GM23338 (cell line): ENCODE results near the gene MTF1. TPM values are rescaled to one million over a fixed set of nuclear protein-coding genes. Genes with fewer than 3 reads are reported as not detected.

Experiments
- ATAC-seq: fragments of 200-7000 bp; cut with Tn5 transposase; 3 replicates; pipeline ENCODE4 v1.9.1; 2020
- DNase-seq: peaks from one replicate; pipeline ENCODE4 v3.0.0-alpha.2; 2015; ENCODE audit warnings: low spot score
- H2AFZ ChIP-seq: fragments of 200-600 bp; sonication (generic); 2 replicates; pipeline ENCODE4 v1.8.0; 2016; ENCODE audit warnings: antibody characterized with exemption, mild to moderate bottlenecking, moderate library complexity
- H3F3A ChIP-seq: fragments of 200-600 bp; sonication (generic); replicated peaks from 2 replicates; pipeline ENCODE4 v1.8.0; 2017; ENCODE audit warnings: antibody characterized with exemption, mixed run types, low read depth
- H3K27ac ChIP-seq: fragments of 200-600 bp; sonication (generic); 2 replicates; pipeline ENCODE4 v1.6.1; 2016; ENCODE audit warnings: low read depth
- H3K27me3 ChIP-seq: fragments of 200-600 bp; sonication (generic); 2 replicates; pipeline ENCODE4 v1.8.0; 2016; ENCODE audit warnings: mild to moderate bottlenecking, mixed run types, moderate library complexity; ENCODE audit not compliant: insufficient read depth
- H3K36me3 ChIP-seq: fragments of 200-600 bp; sonication (generic); 2 replicates; pipeline ENCODE4 v1.8.0; 2016; ENCODE audit warnings: mild to moderate bottlenecking; ENCODE audit not compliant: insufficient read depth
- H3K4me1 ChIP-seq: fragments of 200-600 bp; sonication (generic); 2 replicates; pipeline ENCODE4 v1.8.0; 2016; ENCODE audit warnings: mild to moderate bottlenecking, moderate library complexity; ENCODE audit not compliant: insufficient read depth
- H3K4me2 ChIP-seq: fragments of 200-600 bp; sonication (generic); 2 replicates; pipeline ENCODE4 v1.7.1; 2017; ENCODE audit warnings: mixed run types
- H3K4me3 ChIP-seq: fragments of 200-600 bp; sonication (generic); 2 replicates; pipeline ENCODE4 v1.6.1; 2016; ENCODE audit warnings: mixed run types
- H3K79me2 ChIP-seq: fragments of 200-600 bp; sonication (generic); replicated peaks from 2 replicates; pipeline ENCODE4 v1.8.0; 2017; ENCODE audit warnings: mild to moderate bottlenecking; ENCODE audit not compliant: insufficient read depth
- H3K9me2 ChIP-seq: fragments of 200-600 bp; sonication (generic); 2 replicates; pipeline ENCODE4 v1.8.0; 2017; ENCODE audit not compliant: insufficient read depth
- H4K20me1 ChIP-seq: fragments of 200-600 bp; sonication (generic); replicated peaks from 2 replicates; pipeline ENCODE4 v1.8.0; 2017; ENCODE audit warnings: mild to moderate bottlenecking; ENCODE audit not compliant: insufficient read depth
- H3K27ac Mint-ChIP-seq: 2 replicates; pipeline ENCODE4 v1.8.0; 2020; ENCODE audit warnings: inconsistent platforms, mild to moderate bottlenecking, moderate library complexity, mixed read lengths
- H3K27me3 Mint-ChIP-seq: 3 replicates; pipeline ENCODE4 v1.8.0; 2022; ENCODE audit warnings: low read depth, mild to moderate bottlenecking, moderate library complexity, mixed read lengths, inconsistent platforms; ENCODE audit not compliant: insufficient read depth, poor library complexity
- H3K36me3 Mint-ChIP-seq: 3 replicates; pipeline ENCODE4 v1.8.0; 2021; ENCODE audit warnings: low read depth, mild to moderate bottlenecking, inconsistent platforms, moderate library complexity, mixed read lengths
- H3K4me1 Mint-ChIP-seq: 3 replicates; pipeline ENCODE4 v1.8.0; 2020; ENCODE audit warnings: mild to moderate bottlenecking, inconsistent platforms, mixed read lengths
- H3K4me3 Mint-ChIP-seq: 3 replicates; pipeline ENCODE4 v1.8.0; 2021; ENCODE audit warnings: moderate library complexity, mild to moderate bottlenecking, inconsistent platforms, mixed read lengths
- H3K9me3 Mint-ChIP-seq: 3 replicates; pipeline ENCODE4 v1.8.0; 2020; ENCODE audit warnings: moderate library complexity, mild to moderate bottlenecking, inconsistent platforms, mixed read lengths
- CREB1 ChIP-seq: fragments of 250-450 bp; sonication (Bioruptor Pico); IDR thresholded peaks from 2 replicates; pipeline ENCODE4 v1.5.0; 2020; ENCODE audit warnings: low read depth, mild to moderate bottlenecking, moderate library complexity
- EZH2 ChIP-seq: fragments of 200-600 bp; sonication (generic); IDR thresholded peaks from one replicate; pipeline ENCODE4 v1.8.0; 2017; ENCODE audit warnings: antibody characterized with exemption, mild to moderate bottlenecking, low read depth; ENCODE audit not compliant: unreplicated experiment
- EZH2phosphoT487 ChIP-seq: fragments of 200-600 bp; sonication (generic); IDR thresholded peaks from one replicate; pipeline ENCODE4 v1.8.1; 2018; ENCODE audit warnings: antibody characterized with exemption; ENCODE audit not compliant: unreplicated experiment
- JUNB ChIP-seq: IDR thresholded peaks from one replicate; pipeline ENCODE4 v1.6.1; 2016; ENCODE audit warnings: antibody characterized with exemption; ENCODE audit not compliant: unreplicated experiment
- polyA plus RNA-seq: library from polyadenylated mRNA; unstranded; fragments of >200 nt; fragmentation: Nextera tagmentation; extraction: Ambion mirVana; gene quantifications from 2 replicates; pipeline ENCODE4 v1.2.1, GENCODE V29; 2016
- total RNA-seq: library from RNA; depleted of rRNA; stranded (reverse); fragments of >200 nt; shearing (Covaris generic); gene quantifications from 2 replicates; pipeline ENCODE4 v1.2.3, GENCODE V29; 2014
- TF ChIP-seq, protein P1 (sequence below): fragments of 250-450 bp; sonication (Bioruptor Pico); IDR thresholded peaks from 2 replicates; pipeline ENCODE4 v1.5.0; 2020; ENCODE audit warnings: mild to moderate bottlenecking, moderate library complexity
- TF ChIP-seq, protein P2 (sequence below), 2 experiments: fragments of 200-600 bp in 1 of 2; sonication (generic) in 1 of 2; conservative IDR thresholded peaks; 2 replicates each; pipeline versions ENCODE4 v1.5.1 to v1.6.1; 2016 to 2017; ENCODE audit warnings: antibody characterized with exemption in 2 of 2, low read depth in 2 of 2, mild to moderate bottlenecking in 2 of 2, moderate library complexity in 1 of 2

MTF1 gene
- total and polyA plus RNA-seq, 2 experiments from 2014 or later: 4.5 to 5.6 TPM

DNA sequence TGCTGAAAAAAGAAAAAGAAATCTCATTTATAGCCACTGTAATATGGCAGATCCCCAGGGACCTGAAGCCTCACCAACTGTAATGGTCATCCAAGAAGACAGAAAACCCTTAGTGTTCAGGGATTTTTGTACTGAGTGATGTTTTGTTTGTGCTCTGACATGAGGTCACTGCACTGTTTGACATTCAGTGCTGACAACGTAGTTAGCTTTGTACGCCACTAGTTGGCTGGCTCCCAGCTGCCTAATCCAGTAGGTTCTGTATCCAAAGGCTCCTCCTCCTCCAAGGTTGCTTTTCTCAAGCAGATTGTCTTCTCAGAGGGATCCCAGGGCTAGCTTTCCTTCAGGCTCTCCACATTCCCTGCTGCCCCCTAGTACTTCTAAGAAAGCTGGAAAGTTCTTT, 41.9 kb downstream of the MTF1 start:
- H3K4me1 ChIP-seq: no peaks in the 10 kb centered on the region
- peaks cover 23% of the 10 kb centered on the region for H3K36me3 ChIP-seq

More for the DNA sequence above, 41.9 kb downstream of the MTF1 start:
- Histone ChIP-seq H4K20me1 (peaks cover 5% of the 10 kb centered on the region; the same call in 1 of the 2 replicates), H2AFZ (no peak overlapping the region), H3K9me2 (no peaks in the 10 kb centered on the region), H3K79me2 (no peaks in the 10 kb centered on the region), H3K4me3 (no peak overlapping the region), H3K4me2 (no peak overlapping the region), H3K27ac (peak overlapping the region; percentile 80; the same call in 1 of the 2 replicates), H3K27me3 (no peaks in the 10 kb centered on the region), H3F3A (no peaks in the 10 kb centered on the region)
- TF ChIP-seq EZH2 (no peak), CREB1 (peak; percentile 51), JUNB (no peak), EZH2phosphoT487 (no peak)
- TF ChIP-seq, protein P1, sequence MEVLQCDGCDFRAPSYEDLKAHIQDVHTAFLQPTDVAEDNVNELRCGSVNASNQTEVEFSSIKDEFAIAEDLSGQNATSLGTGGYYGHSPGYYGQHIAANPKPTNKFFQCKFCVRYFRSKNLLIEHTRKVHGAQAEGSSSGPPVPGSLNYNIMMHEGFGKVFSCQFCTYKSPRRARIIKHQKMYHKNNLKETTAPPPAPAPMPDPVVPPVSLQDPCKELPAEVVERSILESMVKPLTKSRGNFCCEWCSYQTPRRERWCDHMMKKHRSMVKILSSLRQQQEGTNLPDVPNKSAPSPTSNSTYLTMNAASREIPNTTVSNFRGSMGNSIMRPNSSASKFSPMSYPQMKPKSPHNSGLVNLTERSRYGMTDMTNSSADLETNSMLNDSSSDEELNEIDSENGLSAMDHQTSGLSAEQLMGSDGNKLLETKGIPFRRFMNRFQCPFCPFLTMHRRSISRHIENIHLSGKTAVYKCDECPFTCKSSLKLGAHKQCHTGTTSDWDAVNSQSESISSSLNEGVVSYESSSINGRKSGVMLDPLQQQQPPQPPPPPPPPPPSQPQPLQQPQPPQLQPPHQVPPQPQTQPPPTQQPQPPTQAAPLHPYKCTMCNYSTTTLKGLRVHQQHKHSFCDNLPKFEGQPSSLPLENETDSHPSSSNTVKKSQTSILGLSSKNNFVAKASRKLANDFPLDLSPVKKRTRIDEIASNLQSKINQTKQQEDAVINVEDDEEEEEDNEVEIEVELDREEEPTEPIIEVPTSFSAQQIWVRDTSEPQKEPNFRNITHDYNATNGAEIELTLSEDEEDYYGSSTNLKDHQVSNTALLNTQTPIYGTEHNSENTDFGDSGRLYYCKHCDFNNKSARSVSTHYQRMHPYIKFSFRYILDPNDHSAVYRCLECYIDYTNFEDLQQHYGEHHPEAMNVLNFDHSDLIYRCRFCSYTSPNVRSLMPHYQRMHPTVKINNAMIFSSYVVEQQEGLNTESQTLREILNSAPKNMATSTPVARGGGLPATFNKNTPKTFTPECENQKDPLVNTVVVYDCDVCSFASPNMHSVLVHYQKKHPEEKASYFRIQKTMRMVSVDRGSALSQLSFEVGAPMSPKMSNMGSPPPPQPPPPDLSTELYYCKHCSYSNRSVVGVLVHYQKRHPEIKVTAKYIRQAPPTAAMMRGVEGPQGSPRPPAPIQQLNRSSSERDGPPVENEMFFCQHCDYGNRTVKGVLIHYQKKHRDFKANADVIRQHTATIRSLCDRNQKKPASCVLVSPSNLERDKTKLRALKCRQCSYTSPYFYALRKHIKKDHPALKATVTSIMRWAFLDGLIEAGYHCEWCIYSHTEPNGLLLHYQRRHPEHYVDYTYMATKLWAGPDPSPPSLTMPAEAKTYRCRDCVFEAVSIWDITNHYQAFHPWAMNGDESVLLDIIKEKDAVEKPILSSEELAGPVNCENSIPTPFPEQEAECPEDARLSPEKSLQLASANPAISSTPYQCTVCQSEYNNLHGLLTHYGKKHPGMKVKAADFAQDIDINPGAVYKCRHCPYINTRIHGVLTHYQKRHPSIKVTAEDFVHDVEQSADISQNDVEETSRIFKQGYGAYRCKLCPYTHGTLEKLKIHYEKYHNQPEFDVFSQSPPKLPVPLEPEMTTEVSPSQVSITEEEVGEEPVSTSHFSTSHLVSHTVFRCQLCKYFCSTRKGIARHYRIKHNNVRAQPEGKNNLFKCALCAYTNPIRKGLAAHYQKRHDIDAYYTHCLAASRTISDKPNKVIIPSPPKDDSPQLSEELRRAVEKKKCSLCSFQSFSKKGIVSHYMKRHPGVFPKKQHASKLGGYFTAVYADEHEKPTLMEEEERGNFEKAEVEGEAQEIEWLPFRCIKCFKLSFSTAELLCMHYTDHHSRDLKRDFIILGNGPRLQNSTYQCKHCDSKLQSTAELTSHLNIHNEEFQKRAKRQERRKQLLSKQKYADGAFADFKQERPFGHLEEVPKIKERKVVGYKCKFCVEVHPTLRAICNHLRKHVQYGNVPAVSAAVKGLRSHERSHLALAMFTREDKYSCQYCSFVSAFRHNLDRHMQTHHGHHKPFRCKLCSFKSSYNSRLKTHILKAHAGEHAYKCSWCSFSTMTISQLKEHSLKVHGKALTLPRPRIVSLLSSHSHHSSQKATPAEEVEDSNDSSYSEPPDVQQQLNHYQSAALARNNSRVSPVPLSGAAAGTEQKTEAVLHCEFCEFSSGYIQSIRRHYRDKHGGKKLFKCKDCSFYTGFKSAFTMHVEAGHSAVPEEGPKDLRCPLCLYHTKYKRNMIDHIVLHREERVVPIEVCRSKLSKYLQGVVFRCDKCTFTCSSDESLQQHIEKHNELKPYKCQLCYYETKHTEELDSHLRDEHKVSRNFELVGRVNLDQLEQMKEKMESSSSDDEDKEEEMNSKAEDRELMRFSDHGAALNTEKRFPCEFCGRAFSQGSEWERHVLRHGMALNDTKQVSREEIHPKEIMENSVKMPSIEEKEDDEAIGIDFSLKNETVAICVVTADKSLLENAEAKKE (CRISPR knock-in tag): no peak
- TF ChIP-seq, protein P2, sequence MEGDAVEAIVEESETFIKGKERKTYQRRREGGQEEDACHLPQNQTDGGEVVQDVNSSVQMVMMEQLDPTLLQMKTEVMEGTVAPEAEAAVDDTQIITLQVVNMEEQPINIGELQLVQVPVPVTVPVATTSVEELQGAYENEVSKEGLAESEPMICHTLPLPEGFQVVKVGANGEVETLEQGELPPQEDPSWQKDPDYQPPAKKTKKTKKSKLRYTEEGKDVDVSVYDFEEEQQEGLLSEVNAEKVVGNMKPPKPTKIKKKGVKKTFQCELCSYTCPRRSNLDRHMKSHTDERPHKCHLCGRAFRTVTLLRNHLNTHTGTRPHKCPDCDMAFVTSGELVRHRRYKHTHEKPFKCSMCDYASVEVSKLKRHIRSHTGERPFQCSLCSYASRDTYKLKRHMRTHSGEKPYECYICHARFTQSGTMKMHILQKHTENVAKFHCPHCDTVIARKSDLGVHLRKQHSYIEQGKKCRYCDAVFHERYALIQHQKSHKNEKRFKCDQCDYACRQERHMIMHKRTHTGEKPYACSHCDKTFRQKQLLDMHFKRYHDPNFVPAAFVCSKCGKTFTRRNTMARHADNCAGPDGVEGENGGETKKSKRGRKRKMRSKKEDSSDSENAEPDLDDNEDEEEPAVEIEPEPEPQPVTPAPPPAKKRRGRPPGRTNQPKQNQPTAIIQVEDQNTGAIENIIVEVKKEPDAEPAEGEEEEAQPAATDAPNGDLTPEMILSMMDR (conservative IDR thresholded peaks at IDR 0.05; ENCODE audit: low read depth in 2 of 2): peak in 1 of 2 experiments; percentile 14; a peak in 1 of 4 replicates
- Mint-ChIP-seq H3K9me3 (no peaks in the 10 kb centered on the region), H3K4me1 (0 out of 3 replicates have a peak, but pooled peaks cover 4% of the 10 kb centered on the region), H3K36me3 (peaks cover 23% of the 10 kb centered on the region), H3K4me3 (no peak overlapping the region), H3K27me3 (peaks cover 16% of the 10 kb centered on the region), H3K27ac (no peak overlapping the region)
- peak; percentile 87 for ATAC-seq
- peak; percentile 60 for DNase-seq
